Cardiac septum (tissue), 1 donor: ENCODE measurements around the gene KCNJ15. TPM values are rescaled to one million over a fixed set of nuclear protein-coding genes. Genes with fewer than 3 reads are reported as not detected.
"Not testable (repeated sequence)": the region's sequence is repeated elsewhere in the genome, so short reads cannot be mapped to it uniquely, and the experiment has no call there.

Source experiments
- DNase-seq: peaks from one replicate; pipeline ENCODE4 v3.0.0-alpha.2; 2020; ENCODE audit warnings: low spot score
- intact Hi-C: fragments of 100-400 bp; cut with DNase I; formaldehyde crosslinking; loops from one replicate; pipeline ENCODE4 v1.14.0; 2022
- total RNA-seq: library from RNA; stranded (reverse); fragmentation: NEBNext Ultra II Directional; extraction: Animal tissue kit (Norgen Biotek cat#: 25700); gene quantifications from one replicate; pipeline ENCODE4 v1.2.1, GENCODE V29; 2021
- donor health status: DM: no; HTN: no; CAD: no.

KCNJ15 gene
- total RNA-seq, 1 donor from 2014 or later: 1.2 TPM

DNA sequence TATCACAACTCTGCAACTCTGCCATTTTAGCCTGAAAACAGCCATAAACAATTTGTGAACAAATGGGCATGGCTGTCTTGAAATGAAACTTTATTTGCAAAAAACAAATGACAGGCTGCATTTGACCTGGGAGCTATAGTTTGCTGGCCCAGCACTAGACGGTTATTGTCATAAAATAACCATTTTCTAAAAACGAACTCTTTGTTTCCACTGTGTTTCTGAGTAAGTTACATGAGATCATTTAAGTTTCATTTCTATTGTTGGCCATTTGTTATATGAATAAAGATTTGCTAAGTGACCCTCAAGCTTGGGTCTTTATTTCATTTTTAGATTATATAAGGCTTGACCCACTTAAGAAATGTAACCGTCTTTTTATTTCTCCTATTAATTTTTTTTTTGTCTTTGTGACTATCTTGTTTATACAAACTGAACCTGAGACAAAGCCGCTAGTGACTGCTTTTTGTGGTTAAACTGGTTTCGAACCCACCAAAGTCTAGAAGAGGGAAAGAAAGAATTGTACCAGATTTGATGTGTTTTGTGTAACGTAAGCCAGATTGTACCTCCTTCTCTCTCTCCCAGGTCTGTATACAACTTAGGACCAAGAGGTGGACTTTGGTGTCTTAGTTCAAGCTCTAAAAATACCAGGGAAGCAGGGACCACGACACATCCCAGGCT is 12.9 kb upstream of the KCNJ15 start:
- DNase-seq: no peak
- intact Hi-C loops: no loop called here

DNA sequence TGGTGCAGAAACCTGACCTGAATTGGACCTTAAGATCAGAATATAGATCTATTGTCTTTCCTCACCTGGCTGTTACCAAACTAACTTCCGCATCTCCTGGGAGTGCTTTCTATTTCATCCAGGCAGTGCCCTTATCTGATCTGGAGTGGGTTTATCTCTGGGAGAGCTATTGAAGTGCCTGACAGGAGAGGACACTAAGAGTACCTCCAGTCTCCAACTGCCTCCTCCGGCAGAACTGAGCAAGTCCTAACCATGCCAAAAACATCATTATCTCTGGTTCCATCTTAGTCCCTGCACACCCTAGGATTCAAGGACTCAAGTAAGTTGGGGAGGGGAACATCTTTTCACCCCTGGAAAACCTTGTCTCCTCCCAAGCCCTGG is 12.4 kb upstream of the KCNJ15 start:
- intact Hi-C loops: no loop called here
- no peak for DNase-seq

DNA sequence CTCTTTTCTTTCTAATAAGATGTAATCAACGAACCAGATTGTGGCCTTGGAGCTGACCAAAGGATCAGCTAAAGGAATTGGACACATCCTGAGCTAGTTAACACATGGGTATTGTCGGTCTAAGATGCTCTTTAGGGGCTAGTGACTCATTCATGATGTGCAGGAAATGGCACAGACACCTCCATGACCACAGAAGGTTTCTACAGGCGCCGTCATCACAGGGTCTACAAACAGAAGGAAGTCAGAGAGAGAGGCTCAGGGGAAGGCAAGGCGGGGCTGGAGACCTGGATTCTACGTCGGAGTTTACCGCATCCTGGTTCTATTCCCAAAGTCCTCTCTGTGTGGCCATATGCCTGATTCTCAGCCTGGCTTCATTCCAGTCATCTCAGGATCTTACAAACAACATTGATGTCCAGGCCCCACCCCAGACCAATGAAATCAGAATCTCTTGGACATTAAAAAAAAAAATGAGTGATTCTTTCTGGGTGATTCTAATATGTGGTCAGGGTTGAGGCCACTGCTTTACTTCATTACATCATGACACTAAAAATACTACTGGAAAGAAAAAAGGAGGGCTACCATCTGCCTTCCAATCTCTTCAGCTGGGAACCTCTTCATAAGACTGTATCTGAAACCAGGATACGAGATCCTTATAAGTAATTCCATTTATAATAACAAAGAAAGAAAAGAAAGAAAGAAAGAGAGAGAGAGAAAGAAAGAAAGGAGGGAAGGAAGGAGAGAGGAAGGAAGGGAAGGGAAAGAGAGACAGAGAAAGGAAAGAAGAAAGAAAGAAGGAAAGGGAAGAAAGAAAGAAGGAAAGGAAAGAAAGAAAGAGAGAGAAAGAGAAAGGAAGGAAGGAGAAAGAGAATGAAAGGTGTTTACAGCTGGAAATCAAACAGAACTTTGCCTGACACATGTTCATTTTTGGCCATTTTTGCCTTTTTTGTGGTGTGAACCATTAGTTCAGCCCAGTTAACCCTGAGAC is 11.6 kb upstream of the KCNJ15 start:
- intact Hi-C loops: no loop called here
- no peak for DNase-seq

DNA sequence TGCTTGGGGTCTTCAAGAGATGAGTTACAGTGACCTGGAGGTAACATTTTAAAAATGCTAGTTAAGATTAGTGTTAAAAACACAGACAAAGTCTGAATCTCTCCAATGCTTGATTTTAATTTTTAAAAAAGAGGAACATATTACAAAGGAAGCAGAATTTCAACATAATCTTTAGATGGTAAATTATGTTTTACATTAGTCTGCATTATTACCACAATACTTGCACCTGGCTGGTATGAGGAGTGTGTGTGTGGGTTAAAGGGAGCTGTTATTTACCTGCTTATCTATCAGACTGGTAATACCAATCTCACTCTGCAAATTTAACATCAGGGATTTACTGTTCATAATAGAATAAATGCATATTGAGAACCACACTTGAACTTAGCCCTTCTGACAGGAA is 10.3 kb upstream of the KCNJ15 start:
- intact Hi-C loops: no loop called here
- DNase-seq: no peak

DNA sequence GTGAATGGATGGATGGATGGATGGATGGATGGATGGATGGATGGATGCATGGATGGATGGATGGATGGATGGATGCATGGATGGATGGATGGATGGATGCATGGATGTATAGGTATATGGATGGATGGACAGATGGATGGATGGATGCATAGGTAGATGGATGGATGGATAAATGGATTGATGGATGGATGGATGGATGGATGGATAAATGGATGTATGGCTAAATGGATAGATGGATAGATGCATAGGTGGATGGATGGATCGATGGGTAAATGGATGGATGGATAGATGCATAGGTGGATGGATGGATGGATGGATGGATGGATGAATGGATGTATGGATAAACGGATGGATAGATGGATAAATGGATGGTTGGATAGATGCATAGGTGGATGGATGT is 9.7 kb upstream of the KCNJ15 start:
- intact Hi-C loops, DNase-seq: not testable (repeated sequence)

DNA sequence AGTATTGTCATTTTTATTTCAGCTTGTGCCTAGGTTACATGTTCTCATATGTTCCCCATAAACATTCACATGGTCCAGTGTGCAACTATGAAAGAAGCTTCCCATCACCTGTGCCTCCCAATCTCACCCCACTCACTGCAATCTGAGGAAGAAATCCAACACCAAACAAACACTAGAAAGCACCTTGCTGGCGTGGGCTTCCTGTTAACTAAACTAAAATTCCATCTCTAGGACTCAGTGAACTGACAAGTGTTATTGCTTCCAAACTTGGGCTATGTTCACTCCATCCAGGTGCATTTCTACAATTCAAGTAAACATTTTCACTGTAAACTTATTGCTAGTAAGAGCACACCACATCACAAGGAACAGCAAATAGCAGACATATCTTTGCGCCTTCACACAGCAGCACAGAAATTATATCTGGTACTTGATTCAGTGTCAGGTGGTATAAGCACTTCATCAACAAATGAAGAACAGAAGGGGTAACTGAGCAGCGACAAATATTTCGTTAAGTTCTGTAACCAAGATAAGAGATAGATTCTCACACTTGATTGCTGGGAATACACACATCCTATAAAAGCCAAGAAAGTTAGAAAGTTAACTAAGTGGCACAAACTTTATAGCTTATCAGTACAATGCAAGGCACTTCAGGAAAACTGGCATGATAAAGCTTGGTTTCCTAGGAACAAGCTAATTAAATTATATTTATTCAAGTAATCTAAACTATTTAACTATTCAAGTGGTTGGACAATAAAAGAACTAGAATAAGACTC is 8.9 kb upstream of the KCNJ15 start:
- no peak for DNase-seq
- intact Hi-C loops: no loop called here

DNA sequence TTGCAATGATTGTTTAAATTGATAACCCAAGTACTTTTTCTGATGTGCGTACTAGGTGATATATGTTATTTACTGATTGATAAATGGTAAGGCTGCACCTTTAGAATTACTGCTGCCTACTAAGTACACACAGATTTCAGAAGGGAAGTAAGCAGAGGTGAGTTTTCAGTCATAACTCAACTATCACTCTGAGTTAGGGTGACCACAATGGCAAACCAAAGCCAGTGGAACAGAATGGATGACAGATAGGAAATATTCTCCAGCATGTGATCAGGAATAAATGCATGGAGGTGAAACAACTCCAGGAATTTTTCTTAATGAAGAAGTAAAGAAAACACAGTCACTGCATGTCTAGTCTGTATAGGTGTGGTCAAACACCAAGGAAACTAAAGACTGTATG is 7.5 kb upstream of the KCNJ15 start:
- DNase-seq: no peak
- intact Hi-C loops: no loop called here

DNA sequence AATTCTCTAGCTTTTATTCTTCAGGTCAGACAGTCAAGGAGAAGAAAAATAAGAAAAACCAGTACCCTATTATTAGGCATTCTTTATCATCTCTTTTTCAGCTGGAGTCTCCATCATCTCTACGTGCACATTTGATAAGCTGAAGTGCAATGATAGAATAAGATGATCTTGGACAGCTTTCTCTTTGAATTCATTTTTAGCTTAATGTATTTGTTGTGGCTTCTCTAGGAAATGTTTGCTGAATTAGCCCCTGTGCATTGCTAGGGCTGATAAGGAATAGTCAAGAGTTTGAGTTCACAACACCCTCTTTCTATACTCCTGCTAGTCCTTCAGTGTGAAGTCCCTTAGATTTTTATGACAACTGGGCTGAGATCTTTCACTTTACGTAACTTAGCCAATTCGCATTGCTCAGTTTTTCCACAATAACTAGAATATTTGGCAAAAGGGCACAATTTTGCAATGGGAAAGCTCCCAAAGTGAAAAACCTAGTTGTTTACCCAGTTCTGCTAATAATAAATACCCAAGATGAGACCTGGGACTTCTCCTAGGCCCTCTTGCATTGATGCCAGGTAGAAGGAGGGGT is 7.0 kb upstream of the KCNJ15 start:
- intact Hi-C loops: no loop called here
- DNase-seq: no peak

DNA sequence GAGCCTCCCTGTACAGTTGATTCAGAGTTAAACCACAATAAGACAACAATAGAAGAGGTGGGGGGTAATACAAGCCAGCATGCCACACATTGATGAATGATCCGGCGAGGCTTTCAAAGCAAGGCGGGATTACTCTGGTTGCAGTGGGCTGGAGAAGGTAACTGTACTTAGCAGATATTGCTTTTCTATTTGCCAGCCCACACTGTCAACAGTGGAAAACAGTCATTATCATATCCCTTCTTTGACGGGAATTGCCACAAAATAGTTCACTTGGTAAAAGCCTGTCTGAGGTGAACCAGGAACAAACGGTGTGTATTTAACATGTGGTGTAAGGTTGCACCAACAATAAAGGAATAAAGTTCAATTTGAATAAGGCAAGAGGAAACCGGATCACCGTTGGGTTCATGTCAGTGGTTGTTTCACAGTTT is 5.8 kb upstream of the KCNJ15 start:
- intact Hi-C loops: no loop called here
- DNase-seq: no peak

DNA sequence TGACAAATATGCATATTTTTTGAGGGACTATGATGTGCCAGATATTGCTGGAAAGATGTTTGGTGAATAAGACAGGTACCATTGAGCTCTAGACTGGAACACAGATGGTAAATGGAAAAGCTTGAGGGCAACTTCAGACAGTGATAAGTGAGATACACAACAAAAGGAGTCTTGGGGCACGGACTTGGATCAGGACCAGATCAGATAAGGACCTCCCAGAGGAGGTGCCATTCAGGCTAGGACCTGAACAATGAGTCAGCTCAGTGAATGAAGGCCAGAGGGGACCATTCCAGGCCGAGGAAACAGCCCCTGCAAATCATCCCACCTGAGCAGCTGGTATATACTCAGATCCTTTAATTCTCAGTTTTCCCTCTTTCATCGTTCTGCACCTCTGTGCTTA is 1.8 kb upstream of the KCNJ15 start:
- intact Hi-C loops: no loop called here
- DNase-seq: no peak

DNA sequence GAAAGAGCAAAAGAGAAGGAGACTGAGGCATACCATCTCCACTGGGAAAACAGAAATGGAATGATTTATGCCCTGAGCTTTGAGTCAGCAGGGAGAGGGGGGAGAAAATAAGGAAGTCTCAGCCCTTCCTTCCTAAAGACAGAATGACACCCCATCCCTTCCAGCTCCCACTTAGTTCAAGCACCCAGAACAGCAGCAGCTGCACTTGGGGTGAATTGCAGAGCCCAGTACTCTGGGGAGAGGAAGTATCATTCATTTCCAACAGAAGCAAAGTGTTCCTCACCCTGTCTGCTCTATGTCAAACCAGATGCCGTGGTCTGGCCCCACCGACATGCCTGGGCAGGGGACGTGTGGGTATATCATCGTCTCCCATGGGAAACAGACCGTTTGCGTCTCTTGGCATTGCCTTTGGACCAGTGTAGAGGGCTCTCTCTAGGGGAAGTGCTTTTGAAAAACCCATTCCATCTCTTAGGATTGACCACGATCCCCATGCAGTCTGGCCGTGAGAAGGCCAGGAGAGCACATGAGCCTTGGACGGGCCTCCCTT is 1.1 kb upstream of the KCNJ15 start:
- intact Hi-C loops: no loop called here

DNA sequence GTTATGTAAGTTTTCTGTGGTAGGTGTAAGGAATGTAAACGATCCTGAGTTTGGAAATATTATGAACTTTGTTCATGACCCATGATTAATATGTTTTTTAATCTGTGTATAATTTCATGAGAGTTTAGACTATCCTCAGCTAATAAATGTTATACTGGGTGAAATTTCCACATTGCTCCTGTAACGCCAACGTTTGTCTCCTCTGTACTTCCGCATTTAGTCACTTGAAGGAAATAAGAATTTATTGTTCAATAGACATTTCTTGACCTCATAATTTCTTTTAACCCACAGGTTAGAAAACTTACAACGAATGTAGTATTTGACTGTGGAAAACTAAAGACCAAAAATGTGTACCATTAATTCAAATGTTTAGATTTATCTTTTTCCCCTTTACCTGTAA is 876 bp downstream of the KCNJ15 start:
- intact Hi-C loops: no loop called here
- no peak for DNase-seq

More for the DNA sequence above, 1.1 kb upstream of the KCNJ15 start:
- DNase-seq: no peak

DNA sequence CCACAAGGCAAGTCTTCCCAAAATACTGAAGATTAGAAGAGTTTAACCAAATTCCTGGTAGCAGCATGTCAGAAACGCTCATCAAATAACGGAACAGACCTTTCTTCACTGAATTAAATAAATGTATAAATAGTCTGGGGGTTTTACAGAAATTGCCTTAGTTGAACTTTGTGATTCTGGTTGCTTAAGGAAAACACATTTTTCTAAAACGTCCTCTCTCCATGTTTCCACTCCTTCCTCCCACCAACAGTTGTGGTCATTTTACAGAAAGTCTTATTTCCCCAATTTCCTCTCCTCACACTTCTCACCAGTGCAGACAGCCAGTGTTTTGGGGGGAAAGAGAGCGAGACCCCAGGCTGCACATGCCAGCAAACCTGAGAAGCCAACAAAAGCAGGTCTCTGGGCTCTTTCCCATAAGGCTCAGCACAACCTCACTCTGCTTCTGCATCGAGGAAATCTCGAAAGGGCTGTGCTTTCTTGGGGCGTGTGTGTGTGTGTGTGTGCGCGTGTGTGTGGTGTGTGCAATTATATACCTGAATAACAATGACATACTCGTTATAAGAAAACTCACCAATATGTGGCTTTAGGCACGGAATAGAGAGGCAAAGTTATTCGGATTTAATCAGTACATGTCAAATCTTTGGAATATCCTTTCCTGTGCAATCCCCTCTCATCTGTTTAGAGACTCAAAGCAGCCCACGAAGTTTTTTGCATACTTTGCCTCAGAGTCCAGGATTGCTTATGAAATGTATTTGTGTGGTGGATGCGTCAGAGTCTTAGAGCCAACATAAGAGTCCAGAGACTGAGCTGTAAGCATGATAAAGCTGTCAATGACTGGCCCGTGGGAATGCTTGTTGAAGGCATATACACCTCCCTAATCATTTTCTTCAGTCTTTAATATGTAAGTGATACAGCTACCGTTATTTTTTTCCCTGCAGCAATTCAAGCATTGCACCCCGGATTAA is 2.0 kb downstream of the KCNJ15 start:
- DNase-seq: no peak
- intact Hi-C loops: no loop called here

DNA sequence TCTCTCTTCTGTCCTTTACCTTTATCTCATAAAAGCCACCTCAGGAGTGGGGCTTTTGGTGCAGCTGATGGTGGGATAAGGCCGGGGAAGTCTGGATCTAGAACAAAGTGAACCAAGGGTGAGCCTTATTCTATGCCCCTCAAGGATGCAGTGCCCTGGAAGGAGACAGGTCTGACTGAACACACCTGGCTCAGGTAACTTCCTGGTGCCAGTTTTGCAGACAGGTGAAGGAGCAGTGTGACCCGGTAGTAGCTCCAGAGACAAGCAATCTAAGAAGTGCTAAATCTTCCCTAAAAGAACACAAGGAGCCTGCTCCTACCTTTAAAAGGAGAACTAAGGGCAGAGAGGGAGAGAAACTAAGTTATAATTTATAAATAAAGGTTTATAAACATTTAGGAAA is 2.9 kb downstream of the KCNJ15 start:
- intact Hi-C loops: no loop called here

DNA sequence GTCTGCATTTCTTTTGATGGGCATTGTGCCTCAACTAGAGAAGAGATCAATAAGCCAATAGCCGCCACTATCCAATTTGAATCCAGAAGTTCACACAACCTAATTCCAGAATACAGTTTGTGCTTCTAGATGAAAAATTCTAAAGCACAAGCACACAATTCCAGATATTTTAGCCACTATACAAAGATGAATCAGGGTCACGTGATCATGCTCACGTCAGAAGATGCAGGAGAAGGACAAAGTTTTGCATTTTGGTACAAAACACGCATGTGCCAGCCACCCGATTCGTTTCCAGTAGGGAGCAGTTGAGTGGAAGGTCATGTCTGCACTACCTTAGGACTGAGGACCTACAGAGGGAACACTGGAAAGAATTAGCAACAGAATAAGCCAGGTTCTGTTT is 3.6 kb downstream of the KCNJ15 start:
- intact Hi-C loops: no loop called here
- DNase-seq: no peak

More for the DNA sequence above, 2.9 kb downstream of the KCNJ15 start:
- DNase-seq: no peak

DNA sequence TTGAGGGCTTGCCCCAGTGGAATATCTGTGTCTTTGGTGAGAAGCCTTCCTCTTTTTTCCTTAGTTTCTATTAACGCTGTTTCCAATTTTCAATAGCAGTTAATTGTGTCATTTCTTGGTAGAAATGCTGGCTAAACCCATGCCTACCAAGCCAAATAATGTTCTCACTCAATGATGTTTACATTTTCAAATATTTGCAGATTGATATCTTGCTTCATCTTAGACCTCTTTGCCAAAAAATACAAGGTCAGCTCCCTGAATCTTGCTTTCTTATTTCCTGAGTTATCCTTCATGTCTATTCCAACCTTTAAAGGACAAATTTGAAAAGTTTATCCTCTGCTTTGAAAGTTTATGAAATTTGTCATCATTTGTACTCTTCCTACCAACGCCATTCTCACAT is 5.1 kb downstream of the KCNJ15 start:
- intact Hi-C loops: no loop called here

DNA sequence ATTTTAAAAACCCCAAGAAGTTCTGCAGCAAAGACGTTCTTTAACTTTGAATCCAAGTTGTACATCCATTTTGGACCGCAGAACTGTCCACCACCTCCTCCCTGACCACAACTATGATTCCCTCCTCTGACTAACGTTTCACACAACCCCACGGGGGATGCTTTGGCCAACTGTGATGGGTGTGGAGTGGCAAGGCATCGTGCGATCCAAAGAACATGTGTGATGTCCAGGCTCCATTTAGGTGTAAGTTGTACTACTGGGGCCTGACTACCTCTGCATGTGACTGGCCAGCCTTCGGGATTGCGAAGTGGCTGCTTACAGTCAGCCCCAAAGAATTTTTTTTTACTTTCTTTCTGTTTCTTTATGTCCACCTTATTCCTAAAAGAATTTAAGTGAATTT is 6.7 kb downstream of the KCNJ15 start:
- no peak for DNase-seq
- intact Hi-C loops: no loop called here

More for the DNA sequence above, 5.1 kb downstream of the KCNJ15 start:
- DNase-seq: no peak

DNA sequence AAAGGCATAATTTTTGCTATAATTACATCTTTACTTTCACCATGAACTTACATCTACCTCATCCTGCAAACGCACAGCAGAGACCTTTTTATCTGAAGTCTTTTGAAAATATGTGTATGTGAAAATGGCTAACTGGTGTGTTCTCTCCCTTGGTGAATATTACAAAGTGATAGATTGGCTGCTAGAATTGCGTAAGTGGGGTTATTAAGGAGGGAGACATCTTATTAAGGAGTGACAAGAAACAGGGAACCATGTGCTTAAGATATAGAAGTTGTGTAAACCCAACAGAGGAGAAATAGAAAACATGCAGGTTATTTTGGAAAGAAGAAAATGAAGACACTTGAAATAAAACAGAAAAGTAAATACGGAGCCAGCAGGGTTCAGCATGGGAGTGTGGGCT is 7.8 kb downstream of the KCNJ15 start:
- no peak for DNase-seq
- intact Hi-C loops: no loop called here
